Panc1 (cell line): ENCODE results near the gene DCTN3.

Source experiments
- REST ChIP-seq, 2 experiments: IDR thresholded peaks; 2 replicates each; pipeline ENCODE4 v1.6.1; 2011 to 2012; ENCODE audit warnings: low read depth in 2 of 2, control low read depth in 1 of 2, low read length in 1 of 2, mild to moderate bottlenecking in 1 of 2, moderate library complexity in 1 of 2; ENCODE audit not compliant: insufficient read depth in 1 of 2
- TF ChIP-seq, protein P1 (sequence below): fragments of 450-650 bp; IDR thresholded peaks from 2 replicates; pipeline ENCODE4 v1.5.1; 2017; ENCODE audit warnings: mild to moderate bottlenecking

- no peak for TF ChIP-seq REST (IDR thresholded peaks at IDR 0.05; ENCODE audit: insufficient read depth in 1 of 2, low read depth in 2 of 2, low read length in 1 of 2)
- TF ChIP-seq, protein P1, sequence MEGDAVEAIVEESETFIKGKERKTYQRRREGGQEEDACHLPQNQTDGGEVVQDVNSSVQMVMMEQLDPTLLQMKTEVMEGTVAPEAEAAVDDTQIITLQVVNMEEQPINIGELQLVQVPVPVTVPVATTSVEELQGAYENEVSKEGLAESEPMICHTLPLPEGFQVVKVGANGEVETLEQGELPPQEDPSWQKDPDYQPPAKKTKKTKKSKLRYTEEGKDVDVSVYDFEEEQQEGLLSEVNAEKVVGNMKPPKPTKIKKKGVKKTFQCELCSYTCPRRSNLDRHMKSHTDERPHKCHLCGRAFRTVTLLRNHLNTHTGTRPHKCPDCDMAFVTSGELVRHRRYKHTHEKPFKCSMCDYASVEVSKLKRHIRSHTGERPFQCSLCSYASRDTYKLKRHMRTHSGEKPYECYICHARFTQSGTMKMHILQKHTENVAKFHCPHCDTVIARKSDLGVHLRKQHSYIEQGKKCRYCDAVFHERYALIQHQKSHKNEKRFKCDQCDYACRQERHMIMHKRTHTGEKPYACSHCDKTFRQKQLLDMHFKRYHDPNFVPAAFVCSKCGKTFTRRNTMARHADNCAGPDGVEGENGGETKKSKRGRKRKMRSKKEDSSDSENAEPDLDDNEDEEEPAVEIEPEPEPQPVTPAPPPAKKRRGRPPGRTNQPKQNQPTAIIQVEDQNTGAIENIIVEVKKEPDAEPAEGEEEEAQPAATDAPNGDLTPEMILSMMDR: no peak
Measured at GRCh38 chr9:34611811-34612787, 8.2 kb downstream of the DCTN3 start, which contains the start of gene RPP25L.
